Esophagus muscularis mucosa (tissue), 3 donors: ENCODE results near the gene COL19A1.

Experiments used
- CTCF ChIP-seq, 3 experiments: fragments of 200-600 bp in 2 of 3; fragments of 450-650 bp in 1 of 3; sonication (generic) in 2 of 3; IDR thresholded peaks; one replicate each; pipeline ENCODE4 v1.5.1; 2017 to 2019; ENCODE audit warnings: antibody characterized with exemption in 3 of 3, mild to moderate bottlenecking in 2 of 3, moderate library complexity in 1 of 3
- POLR2A ChIP-seq: fragments of 450-650 bp; IDR thresholded peaks from one replicate; pipeline ENCODE4 v1.6.1; 2017; ENCODE audit warnings: antibody characterized with exemption, moderate library complexity, mild to moderate bottlenecking, low read depth

GRCh38 chr6:69985180-69985579, 118.8 kb downstream of the COL19A1 start:
- TF ChIP-seq CTCF (IDR thresholded peaks at IDR 0.05) (no peak), POLR2A (no peak)
